Fibroblast of lung (primary cell): Measurements from ENCODE around the gene SERHL2. TPM values are rescaled to one million over a fixed set of nuclear protein-coding genes. Genes with fewer than 3 reads are reported as not detected.

ENCODE experiments used
- DNase-seq, 2 donors: peaks; one replicate each; pipeline versions ENCODE4 v3.0.0 to v3.0.0-alpha.2; 2010; ENCODE audit warnings: low read depth in 2 of 2
- H2AFZ ChIP-seq: 2 replicates; pipeline ENCODE4 v1.5.1; 2012; ENCODE audit warnings: low read length, control low read depth, inconsistent platforms
- H3K27ac ChIP-seq: 2 replicates; pipeline ENCODE4 v1.5.1; 2011; ENCODE audit warnings: low read length, control low read depth; ENCODE audit not compliant: insufficient read depth
- H3K27me3 ChIP-seq: 2 replicates; pipeline ENCODE4 v1.5.1; 2011; ENCODE audit warnings: mild to moderate bottlenecking, low read length; ENCODE audit not compliant: control insufficient read depth, insufficient read depth
- H3K36me3 ChIP-seq: 2 replicates; pipeline ENCODE4 v1.5.1; 2011; ENCODE audit warnings: low read length; ENCODE audit not compliant: control insufficient read depth, insufficient read depth
- H3K4me1 ChIP-seq: 2 replicates; pipeline ENCODE4 v1.5.1; 2011; ENCODE audit warnings: low read length; ENCODE audit not compliant: control insufficient read depth, insufficient read depth; ENCODE audit errors: extremely low read depth
- H3K4me2 ChIP-seq: 2 replicates; pipeline ENCODE4 v1.5.1; 2011; ENCODE audit warnings: low read length, control low read depth; ENCODE audit not compliant: insufficient read depth; ENCODE audit errors: extremely low read depth
- H3K4me3 ChIP-seq, 4 experiments: fragments of 200-600 bp in 1 of 4; sonication (generic) in 1 of 4; replicated peaks in 1 of 4; 2 replicates each; pipeline ENCODE4 v1.5.1; 2011 to 2016; ENCODE audit warnings: low read length in 4 of 4, low read depth in 3 of 4, mild to moderate bottlenecking in 3 of 4, control low read depth in 2 of 4, inconsistent platforms in 1 of 4, mixed read lengths in 1 of 4; ENCODE audit not compliant: insufficient read depth in 1 of 4; ENCODE audit errors: control extremely low read depth in 1 of 4
- H3K79me2 ChIP-seq: 2 replicates; pipeline ENCODE4 v1.5.1; 2012; ENCODE audit warnings: mild to moderate bottlenecking, low read length, inconsistent platforms; ENCODE audit not compliant: control insufficient read depth, insufficient read depth
- H3K9ac ChIP-seq: 2 replicates; pipeline ENCODE4 v1.5.1; 2011; ENCODE audit warnings: mild to moderate bottlenecking, low read length, control low read depth; ENCODE audit not compliant: insufficient read depth
- H3K9me3 ChIP-seq: 2 replicates; pipeline ENCODE4 v1.5.1; 2012; ENCODE audit warnings: low read depth, low read length; ENCODE audit not compliant: control insufficient read depth, insufficient read depth
- H4K20me1 ChIP-seq: 2 replicates; pipeline ENCODE4 v1.5.1; 2011; ENCODE audit warnings: low read length; ENCODE audit not compliant: control insufficient read depth, insufficient read depth; ENCODE audit errors: extremely low read depth
- EZH2 ChIP-seq: IDR thresholded peaks from 2 replicates; pipeline ENCODE4 v1.5.1; 2012; ENCODE audit warnings: low read length, control low read depth, mild to moderate bottlenecking; ENCODE audit errors: missing control alignments
- polyA plus RNA-seq, 2 donors: library from polyadenylated mRNA; depleted of rRNA in 1 of 2; stranded (reverse) in 1 of 2; unstranded in 1 of 2; fragments of >200 nt; gene quantifications; 2 replicates each; pipeline ENCODE4 v1.2.1, GENCODE V29; 2011 to 2012; ENCODE audit warnings: missing spikeins in 1 of 2
- total RNA-seq: library from RNA; depleted of rRNA; stranded (reverse); fragments of >200 nt; gene quantifications from 2 replicates; pipeline ENCODE4 v1.2.1, GENCODE V29; 2014
- TF ChIP-seq, protein P1 (sequence below), 2 donors: IDR thresholded peaks in 1 of 2; conservative IDR thresholded peaks in 1 of 2; 1 replicate in 1 of 2; 2 replicates in 1 of 2; pipeline ENCODE4 v1.5.1; 2011 to 2012; ENCODE audit warnings: low read length in 2 of 2, control low read depth in 1 of 2, inconsistent platforms in 1 of 2, low read depth in 1 of 2, mild to moderate bottlenecking in 1 of 2

The SERHL2 gene
- total and polyA plus RNA-seq, 2 donors (not counting 1 experiment from before 2014, with no cell fraction given): 4.6 to 5.5 TPM

- Histone ChIP-seq H2AFZ (no peak overlapping the region), H3K27me3 (no peaks in the 10 kb centered on the region), H3K27ac (no peak overlapping the region), H3K79me2 (peaks cover 2% of the 10 kb centered on the region), H3K4me3 (no peak overlapping the region), H4K20me1 (no peaks in the 10 kb centered on the region), H3K9me3 (no peaks in the 10 kb centered on the region), H3K4me2 (no peak overlapping the region), H3K36me3 (peaks cover 12% of the 10 kb centered on the region), H3K9ac (no peak overlapping the region), H3K4me1 (no peaks in the 10 kb centered on the region)
- DNase-seq: no peak
- TF ChIP-seq EZH2: no peak
- TF ChIP-seq, protein P1, sequence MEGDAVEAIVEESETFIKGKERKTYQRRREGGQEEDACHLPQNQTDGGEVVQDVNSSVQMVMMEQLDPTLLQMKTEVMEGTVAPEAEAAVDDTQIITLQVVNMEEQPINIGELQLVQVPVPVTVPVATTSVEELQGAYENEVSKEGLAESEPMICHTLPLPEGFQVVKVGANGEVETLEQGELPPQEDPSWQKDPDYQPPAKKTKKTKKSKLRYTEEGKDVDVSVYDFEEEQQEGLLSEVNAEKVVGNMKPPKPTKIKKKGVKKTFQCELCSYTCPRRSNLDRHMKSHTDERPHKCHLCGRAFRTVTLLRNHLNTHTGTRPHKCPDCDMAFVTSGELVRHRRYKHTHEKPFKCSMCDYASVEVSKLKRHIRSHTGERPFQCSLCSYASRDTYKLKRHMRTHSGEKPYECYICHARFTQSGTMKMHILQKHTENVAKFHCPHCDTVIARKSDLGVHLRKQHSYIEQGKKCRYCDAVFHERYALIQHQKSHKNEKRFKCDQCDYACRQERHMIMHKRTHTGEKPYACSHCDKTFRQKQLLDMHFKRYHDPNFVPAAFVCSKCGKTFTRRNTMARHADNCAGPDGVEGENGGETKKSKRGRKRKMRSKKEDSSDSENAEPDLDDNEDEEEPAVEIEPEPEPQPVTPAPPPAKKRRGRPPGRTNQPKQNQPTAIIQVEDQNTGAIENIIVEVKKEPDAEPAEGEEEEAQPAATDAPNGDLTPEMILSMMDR (conservative IDR thresholded peaks at IDR 0.05 in 1 of 2, IDR thresholded peaks at IDR 0.05 in 1 of 2; ENCODE audit: low read depth in 1 of 2, low read length in 2 of 2): no peak
Observed at GRCh38 chr22:42585096-42585495, 31.3 kb downstream of the SERHL2 start.

DNA sequence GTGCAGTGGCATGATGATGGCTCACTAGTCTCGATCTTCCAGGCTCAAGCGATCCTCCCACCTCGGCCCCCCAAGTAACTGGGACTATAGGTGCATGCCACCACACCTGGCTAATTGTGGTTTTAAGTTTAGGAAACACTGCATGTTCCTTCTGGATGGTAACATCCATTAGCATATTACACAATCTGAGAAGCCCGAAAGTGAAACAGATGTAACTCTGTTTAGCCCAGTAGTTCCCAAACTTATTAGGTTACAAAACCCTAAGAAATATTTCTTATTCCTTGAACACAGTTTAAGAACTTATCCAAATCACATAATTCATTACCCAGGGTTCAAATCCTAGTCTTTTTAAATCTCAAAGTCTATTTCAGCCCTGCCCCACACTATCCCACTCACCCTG is 32.6 kb downstream of the SERHL2 start:
- Histone ChIP-seq H4K20me1 (no peaks in the 10 kb centered on the region), H3K27me3 (no peaks in the 10 kb centered on the region), H2AFZ (no peak overlapping the region), H3K27ac (no peak overlapping the region), H3K9me3 (no peaks in the 10 kb centered on the region), H3K4me2 (no peak overlapping the region), H3K36me3 (peaks cover 14% of the 10 kb centered on the region), H3K9ac (no peak overlapping the region), H3K4me1 (no peaks in the 10 kb centered on the region), H3K4me3 (no peak overlapping the region), H3K79me2 (no peaks in the 10 kb centered on the region)
- no peak for DNase-seq
- no peak for TF ChIP-seq EZH2

GRCh38 chr22:42587588-42588175 is 33.9 kb downstream of the SERHL2 start:
- Histone ChIP-seq H3K36me3 (peaks cover 15% of the 10 kb centered on the region), H3K9ac (no peak overlapping the region), H3K27ac (no peak overlapping the region), H4K20me1 (no peaks in the 10 kb centered on the region), H3K4me1 (no peaks in the 10 kb centered on the region), H3K9me3 (no peaks in the 10 kb centered on the region), H3K4me2 (no peak overlapping the region), H3K79me2 (no peaks in the 10 kb centered on the region), H3K4me3 (no peak overlapping the region), H2AFZ (no peak overlapping the region), H3K27me3 (no peaks in the 10 kb centered on the region)
- TF ChIP-seq, protein P1 (conservative IDR thresholded peaks at IDR 0.05 in 1 of 2, IDR thresholded peaks at IDR 0.05 in 1 of 2; ENCODE audit: low read depth in 1 of 2, low read length in 2 of 2): no peak
- no peak for TF ChIP-seq EZH2
- DNase-seq: no peak
